Kidney (tissue), 14 donors: Measurements from ENCODE around the gene ARID1B. TPM values are rescaled to one million over a fixed set of nuclear protein-coding genes. Genes with fewer than 3 reads are reported as not detected.

Source experiments
- DNase-seq, 5 donors: peaks; one replicate each; pipeline ENCODE4 v3.0.0-alpha.2; 2013 to 2020
- FAIRE-seq: peaks from 2 replicates; lab custom pipeline; 2012; peaks lifted over from hg19 to GRCh38; lab: Jason Lieb, UNC
- H3K27ac ChIP-seq, 2 donors: one replicate each; pipeline ENCODE4 v1.7.0; 2013; ENCODE audit warnings: low read depth in 2 of 2, low read length in 2 of 2, inconsistent platforms in 1 of 2
- H3K27me3 ChIP-seq: one replicate; pipeline ENCODE4 v1.7.1; 2013; ENCODE audit warnings: low read length, inconsistent platforms; ENCODE audit not compliant: control insufficient read depth, insufficient read depth
- H3K36me3 ChIP-seq, 3 donors: one replicate each; pipeline versions ENCODE4 v1.7.0 to v1.7.1; 2013; ENCODE audit warnings: low read length in 3 of 3, control low read depth in 1 of 3, inconsistent platforms in 1 of 3; ENCODE audit not compliant: insufficient read depth in 3 of 3, control insufficient read depth in 2 of 3
- H3K4me1 ChIP-seq, 3 donors: one replicate each; pipeline versions ENCODE4 v1.7.0 to v1.7.1; 2013; ENCODE audit warnings: low read length in 3 of 3, inconsistent platforms in 1 of 3, low read depth in 1 of 3; ENCODE audit not compliant: control insufficient read depth in 2 of 3, insufficient read depth in 2 of 3
- H3K4me3 ChIP-seq, 3 donors: one replicate each; pipeline versions ENCODE4 v1.7.0 to v1.8.1; 2013; ENCODE audit warnings: low read length in 3 of 3, control low read depth in 1 of 3, inconsistent platforms in 1 of 3
- H3K9ac ChIP-seq, 3 donors: one replicate each; pipeline versions ENCODE4 v1.7.0 to v1.7.1; 2013; ENCODE audit warnings: low read length in 3 of 3, control low read depth in 1 of 3, inconsistent platforms in 1 of 3
- H3K9me3 ChIP-seq, 3 donors: one replicate each; pipeline versions ENCODE4 v1.7.0 to v1.7.1; 2013; ENCODE audit warnings: low read length in 3 of 3, control low read depth in 1 of 3, inconsistent platforms in 1 of 3; ENCODE audit not compliant: control insufficient read depth in 2 of 3, insufficient read depth in 1 of 3
- CTCF ChIP-seq: IDR thresholded peaks from 3 replicates; pipeline ENCODE4 v1.5.1; 2012; ENCODE audit warnings: mild to moderate bottlenecking, moderate library complexity, borderline replicate concordance; ENCODE audit not compliant: insufficient read depth; ENCODE audit errors: extremely low read depth
- intact Hi-C: fragments of 100-400 bp; cut with DNase I; formaldehyde crosslinking; loops from one replicate; pipeline ENCODE4 v1.11.1; 2022
- polyA plus RNA-seq: library from polyadenylated mRNA; stranded (reverse); fragments of 350-450 nt; fragmentation: Illumina TruSeq; extraction: RNeasy Lipid Tissue Mini Kit (QIAGEN cat#74804); gene quantifications from one replicate; pipeline ENCODE4 v1.2.3, GENCODE V29; 2014; ENCODE audit warnings: low read depth, low replicate concordance; ENCODE audit not compliant: insufficient read depth
- total RNA-seq: library from RNA; stranded (reverse); fragmentation: NEBNext Ultra II Directional; extraction: Animal tissue kit (Norgen Biotek cat#: 25700); gene quantifications from one replicate; pipeline ENCODE4 v1.2.1, GENCODE V29; 2021
- donor health status: control.
- donor health status: control.
- donor health status: control.
- donor health status: control.
- donor health status: control.
- donor health status: DM: yes; HTN: yes; CAD: no.
- donor health status: Normal renal cell carcinoma (clear cell type).

ARID1B gene
- total and polyA plus RNA-seq, 2 donors from 2014 or later, result 16.4 to 110 TPM

GRCh38 chr6:157090736-157091135, 313.6 kb downstream of the ARID1B start:
- H3K4me1 ChIP-seq, result peaks cover 0 to 3% (median 2%) of the 10 kb centered on the region in 3 donors
- no peak for TF ChIP-seq CTCF
- H3K9me3 ChIP-seq, result no peaks in the 10 kb centered on the region
- DNase-seq, result no peak
- no peak overlapping the region for H3K27ac ChIP-seq
- intact Hi-C loops, result no loop called here
- no peak overlapping the region for H3K4me3 ChIP-seq
- no peak overlapping the region for H3K9ac ChIP-seq
- FAIRE-seq, result no peak
- peaks cover 0 to 2% (median 0%) of the 10 kb centered on the region in 3 donors for H3K36me3 ChIP-seq
- H3K27me3 ChIP-seq, result no peaks in the 10 kb centered on the region

GRCh38 chr6:157091243-157091642, 314.1 kb downstream of the ARID1B start:
- no peak for DNase-seq
- intact Hi-C loops, result no loop called here
- no peak overlapping the region for H3K9ac ChIP-seq
- peaks cover 0 to 2% (median 0%) of the 10 kb centered on the region in 3 donors for H3K36me3 ChIP-seq
- TF ChIP-seq CTCF, result no peak
- no peaks in the 10 kb centered on the region for H3K9me3 ChIP-seq
- no peak overlapping the region for H3K27ac ChIP-seq
- peaks cover 0 to 8% (median 3%) of the 10 kb centered on the region in 3 donors for H3K4me1 ChIP-seq
- H3K4me3 ChIP-seq, result no peak overlapping the region
- FAIRE-seq, result no peak
- no peaks in the 10 kb centered on the region for H3K27me3 ChIP-seq

- intact Hi-C loops, result no loop called here
- DNase-seq (no peak), FAIRE-seq (no peak)
- Histone ChIP-seq H3K36me3 (peaks cover 0 to 2% (median 0%) of the 10 kb centered on the region in 3 donors), H3K4me1 (peaks cover 0 to 12% (median 6%) of the 10 kb centered on the region in 3 donors), H3K9me3 (no peaks in the 10 kb centered on the region), H3K4me3 (no peak overlapping the region), H3K27ac (no peak overlapping the region), H3K9ac (no peak overlapping the region), H3K27me3 (no peaks in the 10 kb centered on the region)
- no peak for TF ChIP-seq CTCF
Measured at GRCh38 chr6:157091856-157092460, 314.8 kb downstream of the ARID1B start.

DNA sequence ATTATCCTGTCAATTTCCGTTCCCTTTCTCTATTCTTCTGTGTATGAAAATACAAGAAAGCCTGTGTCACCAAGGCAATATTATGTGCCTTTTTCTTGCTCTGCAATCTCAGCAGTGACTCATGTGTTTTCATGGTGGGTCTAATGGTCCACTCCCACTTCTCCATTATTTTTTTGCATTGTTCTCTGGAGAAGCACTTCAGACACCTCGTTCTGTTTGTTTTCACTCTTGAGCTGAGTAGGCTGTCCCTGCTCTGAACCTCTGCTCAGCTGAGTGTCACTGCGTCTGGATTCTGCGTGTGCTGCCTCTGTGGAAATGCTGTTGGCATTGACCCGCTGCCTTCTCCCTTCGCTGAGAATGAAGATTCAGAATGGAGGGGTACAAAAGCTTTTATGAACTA, 315.6 kb downstream of the ARID1B start:
- FAIRE-seq, result no peak
- H3K27ac ChIP-seq, result no peak overlapping the region
- H3K4me1 ChIP-seq, result peaks cover 0 to 12% (median 6%) of the 10 kb centered on the region in 3 donors
- no peak for DNase-seq
- H3K9ac ChIP-seq, result no peak overlapping the region
- H3K4me3 ChIP-seq, result no peak overlapping the region
- H3K36me3 ChIP-seq, result no peaks in the 10 kb centered on the region
- no peak for TF ChIP-seq CTCF
- no peaks in the 10 kb centered on the region for H3K9me3 ChIP-seq
- intact Hi-C loops, result no loop called here
- no peaks in the 10 kb centered on the region for H3K27me3 ChIP-seq
